Activated naive CD4-positive, alpha-beta T cell treated with anti-CD3 and anti-CD28 coated beads, Interleukin-2, amount 50 U/mL, for 16 hours (primary cell): ENCODE measurements around the gene MAIP1.

ENCODE experiments used
- DNase-seq: peaks from one replicate; pipeline ENCODE4 v3.0.0-alpha.2; 2020

The MAIP1 gene

GRCh38 chr2:199951023-199951422, 4.4 kb upstream of the MAIP1 start:
- no peak for DNase-seq

GRCh38 chr2:199955007-199955338, 409 bp upstream of the MAIP1 start:
- DNase-seq: no peak

DNA sequence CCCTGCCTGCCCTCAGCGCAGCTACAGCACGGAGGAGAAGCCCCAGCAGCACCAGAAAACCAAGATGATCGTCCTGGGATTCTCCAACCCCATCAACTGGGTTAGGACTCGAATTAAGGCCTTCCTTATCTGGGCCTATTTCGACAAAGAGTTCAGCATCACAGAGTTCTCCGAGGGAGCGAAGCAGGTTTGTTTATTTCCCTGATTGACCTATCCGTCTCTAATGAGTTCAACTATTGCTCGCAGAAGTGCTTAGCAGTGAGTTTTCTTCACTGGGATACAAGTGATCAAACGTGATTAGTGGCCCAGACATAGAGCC, 639 bp downstream of the MAIP1 start:
- no peak for DNase-seq

DNA sequence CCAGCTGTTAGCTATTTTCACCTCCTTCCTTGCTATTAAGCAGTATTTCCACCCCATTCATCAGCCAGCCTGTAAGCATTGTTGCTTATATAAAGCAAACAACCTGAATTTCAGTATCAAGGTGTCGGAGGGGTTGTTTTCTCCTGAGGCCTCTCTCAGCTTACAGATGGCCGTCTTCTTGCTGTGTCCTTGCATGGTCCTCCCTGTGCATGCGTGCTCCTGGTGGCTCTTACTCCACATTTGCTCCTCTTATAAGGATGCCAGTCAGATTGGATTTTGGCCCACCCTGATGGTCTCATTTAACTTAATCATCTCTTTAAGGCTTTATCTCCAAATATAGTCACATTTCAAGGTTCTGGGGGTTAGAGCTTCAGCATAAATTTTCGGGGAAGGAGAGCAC, 2.6 kb downstream of the MAIP1 start:
- DNase-seq: no peak

- no peak for DNase-seq
Observed at GRCh38 chr2:199962203-199962602, 6.8 kb downstream of the MAIP1 start.

DNA sequence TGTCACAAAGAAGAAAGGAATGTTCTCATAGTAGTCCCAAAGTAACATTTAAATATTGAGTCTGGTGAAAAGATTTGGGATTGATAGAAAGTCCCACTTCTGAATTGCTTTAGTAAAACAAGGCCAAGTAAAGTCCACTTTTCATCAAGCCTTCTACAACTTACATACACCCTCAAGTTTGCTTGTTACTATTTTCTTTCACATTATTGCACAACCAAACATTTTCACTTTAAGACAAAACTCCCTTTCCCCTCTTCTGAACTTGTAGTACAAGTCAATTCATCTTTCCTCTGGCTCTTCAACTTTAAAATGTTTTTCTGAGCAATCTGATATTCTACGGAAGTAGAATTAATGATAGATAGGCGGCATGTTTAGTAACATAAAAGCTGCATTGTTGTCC, 11.0 kb downstream of the MAIP1 start:
- DNase-seq: no peak

GRCh38 chr2:199966976-199967375, 11.6 kb downstream of the MAIP1 start:
- no peak for DNase-seq

- DNase-seq: no peak
Observed at GRCh38 chr2:199968126-199968525, 12.7 kb downstream of the MAIP1 start.

DNA sequence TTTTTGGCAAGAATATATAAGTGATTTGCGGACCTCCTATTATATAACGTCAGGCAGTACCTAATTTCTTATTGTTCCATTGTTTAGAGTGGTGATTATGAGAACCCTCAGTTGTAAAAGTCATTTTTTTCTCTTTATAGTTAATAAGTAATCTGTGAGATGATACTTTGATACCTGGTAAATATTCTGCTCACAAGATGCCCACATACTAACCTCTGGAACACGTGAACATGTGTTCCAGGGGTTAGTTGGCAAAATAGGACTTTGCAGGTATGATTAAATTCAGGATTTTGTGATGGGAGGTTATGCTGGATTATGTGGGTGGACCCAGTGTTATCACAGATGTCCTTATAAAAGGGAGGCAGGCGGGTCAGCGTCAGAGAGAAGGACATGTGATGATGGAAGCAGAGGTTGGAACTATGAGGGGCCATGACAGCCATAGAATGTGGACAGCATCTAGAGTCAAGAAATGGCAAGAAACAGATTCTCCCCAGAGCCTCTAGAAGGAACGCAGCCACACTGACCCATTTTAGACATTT, 16.8 kb downstream of the MAIP1 start:
- DNase-seq: no peak

DNA sequence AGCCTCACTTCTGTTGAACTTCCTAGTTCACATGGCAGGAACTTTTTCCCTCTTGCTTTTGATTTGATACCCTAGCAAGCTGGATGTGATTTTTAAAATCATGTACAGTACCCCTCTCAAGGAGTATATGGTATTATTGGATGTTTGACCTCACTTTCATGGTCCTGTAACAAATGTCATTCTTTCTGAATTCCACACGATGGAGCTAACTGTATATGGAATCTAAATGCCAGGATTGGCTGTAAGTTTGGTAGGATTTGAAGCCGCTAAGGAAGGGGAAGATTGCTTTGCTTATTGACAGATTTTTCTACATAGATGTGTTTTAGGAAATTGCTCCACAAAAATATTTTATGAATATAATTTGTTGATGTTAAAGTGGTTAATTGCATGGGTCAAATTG, 18.3 kb downstream of the MAIP1 start:
- DNase-seq: no peak

DNA sequence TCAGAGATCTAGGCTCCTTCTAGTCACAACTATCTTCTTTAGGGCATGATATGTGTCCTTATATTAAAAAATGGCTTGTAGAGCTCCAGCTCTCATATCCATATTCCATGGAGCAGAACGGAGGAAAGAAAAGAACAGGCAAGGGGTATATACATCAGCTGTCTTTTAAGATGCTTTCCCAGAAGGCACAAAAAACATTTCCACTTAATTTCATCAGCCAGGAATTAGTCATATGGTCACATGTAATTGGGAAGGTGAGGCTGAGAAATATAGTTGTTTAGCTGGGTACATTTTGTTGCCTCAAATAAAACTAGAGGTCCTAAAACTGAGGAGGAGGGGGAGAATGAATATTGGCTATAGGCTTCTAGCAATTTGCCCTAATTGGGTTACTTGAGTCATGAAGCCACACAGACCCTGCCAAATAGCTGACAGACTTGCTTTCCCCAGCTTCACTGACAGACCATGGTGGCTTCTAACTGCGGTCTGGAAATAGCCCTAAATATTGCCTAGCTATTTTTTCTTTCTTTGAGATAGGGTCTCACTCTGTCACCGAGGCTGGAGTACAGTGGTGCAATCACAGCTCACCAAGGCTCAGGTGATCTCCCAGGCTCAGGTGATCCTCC, 20.0 kb downstream of the MAIP1 start:
- no peak for DNase-seq

DNA sequence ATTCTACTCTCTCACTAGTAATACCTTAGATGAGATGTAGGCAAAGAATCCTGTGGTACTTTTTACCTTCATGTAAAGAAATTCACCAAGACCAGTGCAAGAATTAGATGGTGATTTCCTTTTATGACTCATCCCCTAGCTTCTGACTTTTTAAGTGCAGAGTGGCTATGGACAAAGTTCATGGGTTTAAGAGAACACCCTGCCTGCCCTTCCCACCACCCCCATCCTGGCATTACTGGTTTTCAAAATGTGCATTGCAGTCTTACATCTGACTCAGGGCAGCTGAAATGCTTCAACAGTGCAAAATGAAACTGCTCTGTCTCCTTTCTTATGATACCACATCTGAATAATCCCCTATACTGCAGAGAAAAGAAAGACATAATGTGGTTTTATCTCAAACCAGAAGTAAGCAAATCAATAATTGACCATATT, 22.6 kb downstream of the MAIP1 start:
- no peak for DNase-seq

- DNase-seq: no peak
Observed at GRCh38 chr2:199979398-199979797, 24.0 kb downstream of the MAIP1 start.

DNA sequence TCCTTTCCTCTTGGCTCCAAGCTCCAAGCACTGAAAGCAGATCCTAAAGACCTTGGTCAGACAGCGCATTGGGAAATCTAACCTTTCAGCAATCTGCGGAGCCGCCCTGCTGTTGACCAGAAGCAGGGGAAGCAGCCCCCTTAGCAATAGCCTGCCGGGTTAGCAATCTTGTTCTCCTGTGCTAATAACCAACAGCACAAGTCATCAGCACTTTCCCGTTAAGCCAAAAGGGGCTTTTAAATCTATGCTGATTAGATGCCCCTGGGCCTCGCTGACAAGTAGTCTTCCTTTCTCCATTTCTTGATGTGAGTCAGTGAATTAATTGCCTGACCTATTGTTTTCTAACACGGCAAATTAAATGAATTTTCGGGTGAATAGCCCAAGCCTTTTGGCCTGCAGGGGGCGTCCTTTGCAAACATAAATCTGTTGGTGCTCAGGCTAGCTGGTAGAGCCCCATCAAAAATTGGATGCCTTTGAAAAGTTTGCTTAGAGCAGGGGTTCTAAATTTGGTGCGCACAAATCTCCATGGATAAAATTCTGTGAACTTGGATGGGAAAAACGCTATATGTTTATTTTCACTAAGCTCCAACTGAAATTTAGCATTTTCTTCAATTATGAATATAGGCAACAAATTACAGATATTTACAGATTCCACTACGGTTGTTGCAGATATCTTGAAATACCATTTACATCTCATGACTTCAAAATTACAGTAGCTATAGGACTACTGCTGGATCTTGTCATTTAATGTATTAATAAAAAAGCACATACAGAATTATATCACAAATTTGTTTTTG, 24.6 kb downstream of the MAIP1 start:
- peak; percentile 84 for DNase-seq

- no peak for DNase-seq
Observed at GRCh38 chr2:199982126-199982843, 26.9 kb downstream of the MAIP1 start.

DNA sequence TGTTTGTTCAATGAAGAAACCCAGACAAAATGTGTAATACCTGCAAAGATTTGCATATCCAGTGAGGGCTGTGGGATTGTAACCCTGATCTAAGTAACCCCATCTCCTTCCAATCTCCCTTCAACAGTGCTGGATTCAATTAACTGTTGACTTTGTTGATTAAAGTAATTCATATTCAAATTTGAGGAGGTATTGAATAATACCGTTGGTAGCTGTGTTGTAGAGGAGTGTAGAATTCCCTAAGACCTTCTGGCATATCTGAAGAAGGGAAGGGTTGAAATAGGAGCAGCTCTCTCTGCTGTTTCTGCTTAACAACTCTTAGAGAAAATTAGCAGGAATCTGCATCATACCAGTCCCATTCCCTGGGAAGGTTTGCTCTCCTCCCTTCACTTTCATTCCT, 28.2 kb downstream of the MAIP1 start:
- no peak for DNase-seq

GRCh38 chr2:199984159-199984558, 28.8 kb downstream of the MAIP1 start:
- DNase-seq: no peak

GRCh38 chr2:199984755-199985154, 29.4 kb downstream of the MAIP1 start:
- no peak for DNase-seq

GRCh38 chr2:199985625-199986207, 30.3 kb downstream of the MAIP1 start:
- DNase-seq: peak; percentile 51

DNA sequence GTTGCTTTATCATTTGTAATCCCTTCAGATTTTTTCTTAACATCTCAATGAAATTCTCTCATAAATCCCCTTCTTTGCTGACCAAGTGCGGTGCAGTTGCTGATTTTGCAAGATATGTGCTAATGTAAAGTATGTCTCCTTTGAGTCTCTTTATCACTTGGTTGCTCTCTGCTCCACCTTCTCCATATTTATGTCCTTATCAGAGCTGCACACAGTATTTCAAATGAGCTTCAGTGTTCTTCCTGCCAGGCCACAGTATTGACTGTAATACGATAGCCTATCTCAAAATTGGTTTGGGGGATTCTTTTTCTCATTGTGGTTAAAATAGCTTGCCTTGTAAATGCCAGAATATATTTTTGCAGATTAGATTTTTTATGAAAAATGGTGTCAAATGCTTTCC, 32.2 kb downstream of the MAIP1 start:
- DNase-seq: no peak

- DNase-seq: no peak
Observed at GRCh38 chr2:199988151-199988550, 32.8 kb downstream of the MAIP1 start.

DNA sequence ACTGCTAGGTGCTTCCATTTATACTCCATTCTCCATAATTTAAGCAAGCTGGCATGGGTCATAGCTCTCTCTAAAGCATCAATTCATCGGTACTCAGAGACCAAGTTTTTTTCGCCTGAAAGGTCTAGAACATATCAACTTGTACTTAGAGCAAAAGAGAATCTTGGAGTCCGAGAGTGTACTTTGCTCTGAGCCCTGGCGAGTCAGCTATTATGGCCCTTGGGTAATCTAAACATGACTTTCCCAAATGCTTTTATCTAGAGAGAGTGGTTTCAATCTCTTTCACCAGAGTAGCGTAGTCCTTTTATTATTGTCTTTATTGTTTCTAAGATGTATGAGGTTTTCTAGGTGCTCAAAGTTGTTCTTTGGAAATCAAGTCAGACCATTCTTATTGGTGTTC, 34.4 kb downstream of the MAIP1 start:
- DNase-seq: no peak

DNA sequence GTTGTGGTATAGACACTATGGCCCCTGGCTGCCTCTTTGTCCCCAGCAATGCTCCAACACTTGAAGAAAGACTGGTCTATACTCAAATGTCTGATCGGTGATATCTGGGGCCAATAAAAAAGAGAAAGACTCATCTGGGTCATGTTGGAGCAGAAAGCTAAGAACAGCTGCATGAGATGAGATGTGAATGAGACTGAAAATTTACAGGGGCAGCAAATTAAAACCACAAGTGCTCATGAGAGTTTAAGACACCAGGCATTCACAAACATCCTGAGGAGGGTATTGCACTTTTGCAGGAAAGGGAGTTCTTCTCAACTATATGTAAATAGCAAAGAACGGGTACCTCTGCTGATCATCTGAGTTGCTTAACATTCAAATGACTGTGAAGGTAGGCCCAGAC, 36.3 kb downstream of the MAIP1 start:
- DNase-seq: no peak

DNA sequence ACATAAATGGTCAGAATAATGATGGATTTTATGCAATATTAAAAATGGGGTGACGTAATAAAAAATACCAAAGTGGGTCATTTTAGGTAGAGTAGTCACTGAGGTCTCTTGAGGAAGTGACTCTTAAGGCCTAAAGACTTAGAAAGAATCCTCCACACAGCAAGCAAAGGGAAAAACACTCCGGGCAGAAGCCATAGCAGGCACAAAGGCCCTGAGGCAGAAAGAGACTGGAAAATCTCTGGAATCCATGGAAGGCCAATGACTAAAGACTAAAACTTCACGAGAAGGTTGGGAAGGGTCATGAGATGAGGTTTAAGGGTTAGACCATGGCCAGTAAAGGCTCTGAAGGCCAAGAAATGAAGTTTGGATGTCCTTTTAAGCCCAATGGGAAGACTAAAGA, 36.9 kb downstream of the MAIP1 start:
- no peak for DNase-seq
